Mucosa of descending colon (tissue), 3 donors: Measurements from ENCODE around the gene UST. TPM values are rescaled to one million over a fixed set of nuclear protein-coding genes. Genes with fewer than 3 reads are reported as not detected.
"Not testable (repeated sequence)": the region's sequence is repeated elsewhere in the genome, so short reads cannot be mapped to it uniquely, and the experiment has no call there.

Experiments used
- ATAC-seq: fragments of 200-7000 bp; cut with Tn5 transposase; one replicate; pipeline ENCODE4 v1.9.1; 2020; ENCODE audit warnings: mild to moderate bottlenecking, moderate library complexity
- DNase-seq, 3 donors: peaks; one replicate each; pipeline ENCODE4 v3.0.0-alpha.2; 2020
- H3K36me3 ChIP-seq: fragments of 200-600 bp; one replicate; pipeline ENCODE4 v1.8.0; 2021; ENCODE audit warnings: low read depth, mild to moderate bottlenecking
- H3K4me1 ChIP-seq: fragments of 200-600 bp; one replicate; pipeline ENCODE4 v1.8.0; 2021; ENCODE audit warnings: low read depth, mild to moderate bottlenecking
- H3K4me3 ChIP-seq: fragments of 200-600 bp; one replicate; pipeline ENCODE4 v1.8.0; 2021; ENCODE audit warnings: mild to moderate bottlenecking
- H3K9me3 ChIP-seq: fragments of 200-600 bp; one replicate; pipeline ENCODE4 v1.8.0; 2021; ENCODE audit warnings: mild to moderate bottlenecking
- CTCF ChIP-seq: fragments of 200-600 bp; IDR thresholded peaks from one replicate; pipeline ENCODE4 v1.8.0; 2022; ENCODE audit warnings: antibody characterized with exemption, mild to moderate bottlenecking
- intact Hi-C, 2 donors: fragments of 100-400 bp; cut with DNase I in 1 of 2; cut with micrococcal nuclease in 1 of 2; formaldehyde crosslinking; loops; one replicate each; pipeline versions ENCODE4 v1.11.0 to v1.11.1; 2022; cut with DNase I, micrococcal nuclease
- total RNA-seq, 3 donors: library from RNA; stranded (reverse); fragmentation: NEBNext Ultra II Directional in 2 of 3; extraction: Animal tissue kit (Norgen Biotek cat#: 25700) in 2 of 3; gene quantifications; one replicate each; pipeline versions ENCODE4 v1.2.1 to v1.2.4, GENCODE V29; 2021 to 2023
- donor health status: DM: no; HTN: no; CAD: no; lungs with moderate emphysema.
- donor health status: DM: no; HTN: no; CAD: no.
- donor health status: DM: no; HTN: yes; CAD: no.

UST gene
- total RNA-seq, 3 donors from 2014 or later: 1.1 to 16.2 (median 2.1) TPM

GRCh38 chr6:149035766-149036165, 288.9 kb downstream of the UST start:
- DNase-seq: no peak
- no peak for ATAC-seq
- Histone ChIP-seq H3K9me3 (no peaks in the 10 kb centered on the region), H3K4me1 (no peaks in the 10 kb centered on the region), H3K36me3 (no peaks in the 10 kb centered on the region), H3K4me3 (no peak overlapping the region)
- intact Hi-C loops: no loop called here
- TF ChIP-seq CTCF: no peak

- intact Hi-C loops: no loop called here
- no peak for TF ChIP-seq CTCF
- Histone ChIP-seq H3K4me3 (no peak overlapping the region), H3K9me3 (no peaks in the 10 kb centered on the region), H3K4me1 (no peaks in the 10 kb centered on the region), H3K36me3 (no peaks in the 10 kb centered on the region)
- ATAC-seq (no peak), DNase-seq (no peak)
Observed at GRCh38 chr6:149037051-149037671, 290.3 kb downstream of the UST start.

GRCh38 chr6:149039025-149039424, 292.2 kb downstream of the UST start:
- H3K36me3 ChIP-seq, DNase-seq, ATAC-seq, intact Hi-C loops, H3K4me3 ChIP-seq, H3K4me1 ChIP-seq, H3K9me3 ChIP-seq: not testable (repeated sequence)

GRCh38 chr6:149041953-149042352, 295.1 kb downstream of the UST start:
- H3K9me3 ChIP-seq: no peaks in the 10 kb centered on the region
- H3K36me3 ChIP-seq: no peaks in the 10 kb centered on the region
- no peaks in the 10 kb centered on the region for H3K4me1 ChIP-seq
- ATAC-seq (no peak), DNase-seq (no peak)
- intact Hi-C loops: no loop called here
- H3K4me3 ChIP-seq: no peak overlapping the region
- no peak for TF ChIP-seq CTCF

- no peaks in the 10 kb centered on the region for H3K4me1 ChIP-seq
- H3K9me3 ChIP-seq: no peaks in the 10 kb centered on the region
- TF ChIP-seq CTCF: no peak
- H3K4me3 ChIP-seq: no peak overlapping the region
- H3K36me3 ChIP-seq: no peaks in the 10 kb centered on the region
- ATAC-seq: peak; percentile 34
- intact Hi-C loops: no loop called here
- DNase-seq: no peak
Observed at GRCh38 chr6:149043476-149044130, 296.8 kb downstream of the UST start.

GRCh38 chr6:149044528-149044927, 297.7 kb downstream of the UST start:
- no peak for TF ChIP-seq CTCF
- intact Hi-C loops: no loop called here
- ATAC-seq: no peak

More at GRCh38 chr6:149044528-149044927, 297.7 kb downstream of the UST start:
- H3K9me3 ChIP-seq: no peaks in the 10 kb centered on the region
- no peak for DNase-seq
- H3K4me3 ChIP-seq: no peak overlapping the region
- no peaks in the 10 kb centered on the region for H3K4me1 ChIP-seq
- H3K36me3 ChIP-seq: no peaks in the 10 kb centered on the region
